Measurements from ENCODE around the gene NOS1AP.
A peak's percentile ranks its signal among the peaks of the same experiment; 100 is the strongest.
"Not testable (repeated sequence)": the region's sequence is repeated elsewhere in the genome, so short reads cannot be mapped to it uniquely, and the experiment has no call there.

Gene NOS1AP

GRCh38 chr1:162060314-162060713 lies 9.2 kb upstream of the NOS1AP start:
- DNase-seq: no peak

DNA sequence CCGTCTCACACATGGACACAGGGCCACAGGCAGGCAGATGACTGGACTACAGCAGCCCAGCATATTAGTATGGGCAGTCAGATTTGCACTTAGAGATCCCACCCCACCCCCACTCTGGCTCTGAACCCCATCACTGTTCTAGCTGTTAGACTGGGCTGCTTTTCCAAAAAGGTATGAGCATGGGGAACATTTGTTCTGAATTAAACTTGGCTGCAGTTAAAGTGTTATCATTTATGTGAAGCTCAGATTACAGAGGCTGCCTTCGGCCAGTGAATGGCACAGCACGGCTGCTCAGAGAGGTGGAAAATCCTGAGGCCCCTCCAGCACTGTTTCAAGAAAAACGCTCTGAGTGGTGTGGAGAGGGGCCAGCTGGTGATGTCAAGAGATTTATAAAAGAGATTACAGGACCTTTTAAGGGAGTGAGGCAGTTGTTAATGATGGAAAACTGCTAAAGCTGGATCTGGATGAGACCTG lies 6.9 kb upstream of the NOS1AP start:
- no peak for DNase-seq

GRCh38 chr1:162065016-162065415 lies 4.5 kb upstream of the NOS1AP start:
- no peak for DNase-seq

GRCh38 chr1:162066836-162067235 lies 2.7 kb upstream of the NOS1AP start:
- DNase-seq: not testable (repeated sequence)

DNA sequence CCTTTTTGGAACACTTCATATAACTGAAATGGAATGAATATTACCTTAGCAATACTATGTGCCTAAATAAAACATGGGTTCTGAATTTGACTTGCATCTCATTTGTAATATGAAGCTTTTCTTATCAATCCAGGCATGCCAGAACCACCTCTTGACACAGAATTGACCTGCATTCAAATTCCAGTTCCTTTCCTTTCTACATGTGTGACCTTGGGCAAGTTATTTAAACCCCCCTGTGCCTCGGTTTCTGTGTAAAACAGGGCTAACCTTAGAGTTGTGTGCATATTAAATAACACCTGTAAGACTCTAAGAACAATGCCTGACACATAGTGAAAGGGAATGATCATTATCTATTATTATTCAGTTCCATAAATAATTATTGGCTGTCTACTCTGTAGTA lies 2.0 kb upstream of the NOS1AP start:
- no peak for DNase-seq

GRCh38 chr1:162068301-162068700 lies 1.2 kb upstream of the NOS1AP start:
- DNase-seq: no peak

DNA sequence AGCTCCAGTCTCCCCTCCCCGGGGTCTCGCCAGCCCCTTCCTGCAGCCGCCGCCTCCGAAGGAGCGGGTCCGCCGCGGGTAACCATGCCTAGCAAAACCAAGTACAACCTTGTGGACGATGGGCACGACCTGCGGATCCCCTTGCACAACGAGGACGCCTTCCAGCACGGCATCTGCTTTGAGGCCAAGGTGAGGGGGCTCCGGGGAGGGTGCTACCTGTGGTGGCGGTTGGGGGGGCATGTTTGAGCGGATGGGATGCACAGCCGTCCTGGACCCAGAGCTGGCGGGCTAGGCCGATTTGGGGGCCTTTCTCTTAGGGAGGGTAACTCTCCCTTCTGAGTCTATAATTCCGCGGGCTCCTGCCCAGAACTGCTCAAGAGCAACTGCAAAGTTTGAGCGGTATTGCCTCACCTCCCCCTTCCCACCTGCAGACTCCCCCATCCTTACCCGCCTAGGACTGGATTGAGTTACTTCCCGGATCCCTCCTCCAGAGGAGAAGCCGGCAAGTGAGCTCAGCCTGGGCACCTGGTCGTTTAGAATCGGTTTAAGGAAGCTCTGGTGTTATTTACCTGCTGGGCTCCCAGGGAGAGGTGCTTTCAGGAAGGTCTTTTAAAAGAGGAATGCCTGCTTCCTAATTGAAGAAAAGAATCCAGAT lies 730 bp downstream of the NOS1AP start:
- peak; percentile 35 for DNase-seq

GRCh38 chr1:162070825-162071224 lies 1.3 kb downstream of the NOS1AP start:
- DNase-seq: no peak

- no peak for DNase-seq
Measured at GRCh38 chr1:162072740-162073139, 3.2 kb downstream of the NOS1AP start.

DNA sequence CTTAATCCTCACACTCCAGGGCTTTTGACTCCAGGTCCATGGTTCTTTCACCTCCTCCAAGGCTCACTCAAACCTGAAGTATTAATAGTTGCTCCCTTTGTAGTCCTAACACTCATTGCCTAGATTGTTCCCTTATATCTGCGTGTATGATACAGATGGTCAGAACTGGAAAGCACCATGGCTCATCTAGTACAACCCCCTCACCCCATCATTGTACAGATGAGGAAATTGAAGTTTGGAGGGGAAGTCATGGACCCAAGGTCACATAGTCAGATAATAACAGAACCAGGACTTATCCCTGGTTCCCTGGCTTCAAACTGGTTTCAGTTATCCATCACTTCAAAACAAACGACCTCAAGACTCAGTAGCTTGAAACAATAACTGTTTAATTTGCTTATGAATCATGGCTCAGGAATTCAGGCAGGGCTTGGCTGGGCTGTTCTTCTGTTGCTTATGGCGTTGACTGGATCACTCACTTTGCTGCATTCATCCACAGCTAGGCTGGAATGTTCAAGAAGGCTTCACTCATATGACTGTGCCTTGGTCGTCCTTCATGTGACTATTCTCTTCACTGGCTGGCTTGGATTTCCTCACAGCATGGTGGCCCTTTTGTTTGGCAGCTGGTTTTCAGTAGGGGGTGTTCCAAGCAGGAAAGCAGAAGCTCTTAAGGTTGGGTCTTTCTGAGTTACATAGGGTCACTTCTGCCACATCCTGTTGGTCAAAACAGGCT lies 5.0 kb downstream of the NOS1AP start:
- no peak for DNase-seq

GRCh38 chr1:162075862-162076261 lies 6.4 kb downstream of the NOS1AP start:
- no peak for DNase-seq

DNA sequence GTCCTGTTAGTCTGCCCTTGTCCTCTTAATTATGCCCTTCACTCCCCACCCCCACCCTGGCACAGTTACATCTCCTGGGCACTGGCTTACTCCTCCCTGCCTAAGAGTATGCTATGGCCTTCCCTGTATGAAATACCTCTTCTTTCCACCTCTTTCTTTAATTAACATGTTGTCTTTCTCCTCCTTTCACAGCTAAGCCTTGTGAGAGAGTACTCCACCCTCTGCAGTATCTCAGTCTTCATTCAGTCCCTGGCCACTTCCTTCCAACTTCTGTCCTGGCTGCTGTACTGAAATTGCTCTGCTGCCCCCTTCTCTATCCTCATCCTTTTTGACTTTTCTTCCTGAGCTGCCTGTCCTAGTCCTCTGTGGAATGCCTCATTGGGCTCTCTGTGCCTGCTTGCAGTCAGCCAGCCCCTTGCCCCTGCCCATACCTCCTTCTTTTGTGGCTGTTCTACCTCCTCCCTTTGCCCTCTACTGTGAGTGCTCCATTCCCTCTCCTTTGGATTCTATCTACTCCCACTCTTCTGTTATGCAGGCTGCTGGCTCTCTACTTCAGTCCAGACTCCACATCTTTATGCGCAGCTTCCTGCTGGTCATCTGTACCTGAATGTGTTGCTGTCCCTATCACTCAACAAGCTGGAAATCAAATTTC lies 8.3 kb downstream of the NOS1AP start:
- no peak for DNase-seq

DNA sequence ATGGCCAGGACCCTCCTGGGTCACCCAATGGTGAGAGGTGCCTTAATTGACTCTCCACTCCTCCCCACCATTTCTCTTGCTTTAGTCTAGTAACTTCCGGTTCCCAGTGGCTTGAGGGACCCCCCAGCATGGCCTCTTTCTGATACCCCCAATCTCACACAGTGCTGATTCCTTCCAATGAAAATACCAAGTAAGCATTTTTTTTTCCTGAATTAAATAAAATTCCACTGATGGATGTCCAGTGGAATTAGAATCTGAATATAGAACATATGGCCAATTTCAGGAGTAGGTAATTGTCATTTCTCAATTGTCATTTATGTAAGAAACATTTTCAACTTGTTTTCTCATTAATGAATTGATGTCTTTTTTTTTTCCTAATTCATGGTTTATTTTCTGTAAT lies 9.5 kb downstream of the NOS1AP start:
- no peak for DNase-seq

- no peak for DNase-seq
Measured at GRCh38 chr1:162080472-162081015, 11.1 kb downstream of the NOS1AP start.

- no peak for DNase-seq
Measured at GRCh38 chr1:162081316-162081715, 11.8 kb downstream of the NOS1AP start.

DNA sequence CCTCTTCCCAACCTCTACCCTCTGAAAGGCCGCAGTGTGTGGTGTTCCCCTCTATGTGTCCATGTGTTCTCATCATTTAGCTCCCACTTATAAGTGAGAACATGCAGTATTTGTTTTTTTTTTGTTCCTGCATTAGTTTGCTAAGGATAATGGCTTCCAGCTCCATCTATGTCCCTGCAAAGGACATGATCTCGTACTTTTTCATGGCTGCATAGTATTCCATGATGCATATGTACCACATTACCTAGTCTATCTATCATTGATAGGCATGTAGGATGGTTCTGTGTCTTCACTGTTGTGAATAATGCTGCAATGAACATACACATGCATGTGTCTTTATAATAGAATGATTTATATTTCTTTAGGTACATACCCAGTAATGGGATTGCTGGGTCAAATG lies 12.6 kb downstream of the NOS1AP start:
- not testable (repeated sequence) for DNase-seq

GRCh38 chr1:162083273-162083672 lies 13.8 kb downstream of the NOS1AP start:
- no peak for DNase-seq

GRCh38 chr1:162085991-162086390 lies 16.5 kb downstream of the NOS1AP start:
- no peak for DNase-seq

- DNase-seq: no peak
Measured at GRCh38 chr1:162087111-162087510, 17.6 kb downstream of the NOS1AP start.

DNA sequence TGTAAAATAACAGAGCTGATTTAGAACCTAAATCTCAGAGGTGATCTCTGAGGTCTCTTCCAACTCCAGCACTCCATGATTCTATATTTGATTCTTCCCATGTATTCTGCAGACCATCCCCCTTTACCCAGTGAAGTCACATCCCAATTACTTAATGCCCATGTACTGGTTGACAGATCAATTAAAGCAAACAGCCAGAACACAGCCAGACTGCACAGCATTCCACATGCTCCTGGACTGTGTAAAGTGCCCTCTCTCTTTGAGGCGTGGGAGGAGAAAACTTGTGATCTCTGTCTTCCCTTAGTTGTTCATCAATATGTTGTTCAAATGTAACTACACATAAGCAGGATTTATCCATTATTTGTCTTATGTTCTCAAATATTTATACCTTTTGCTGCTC lies 18.1 kb downstream of the NOS1AP start:
- no peak for DNase-seq

DNA sequence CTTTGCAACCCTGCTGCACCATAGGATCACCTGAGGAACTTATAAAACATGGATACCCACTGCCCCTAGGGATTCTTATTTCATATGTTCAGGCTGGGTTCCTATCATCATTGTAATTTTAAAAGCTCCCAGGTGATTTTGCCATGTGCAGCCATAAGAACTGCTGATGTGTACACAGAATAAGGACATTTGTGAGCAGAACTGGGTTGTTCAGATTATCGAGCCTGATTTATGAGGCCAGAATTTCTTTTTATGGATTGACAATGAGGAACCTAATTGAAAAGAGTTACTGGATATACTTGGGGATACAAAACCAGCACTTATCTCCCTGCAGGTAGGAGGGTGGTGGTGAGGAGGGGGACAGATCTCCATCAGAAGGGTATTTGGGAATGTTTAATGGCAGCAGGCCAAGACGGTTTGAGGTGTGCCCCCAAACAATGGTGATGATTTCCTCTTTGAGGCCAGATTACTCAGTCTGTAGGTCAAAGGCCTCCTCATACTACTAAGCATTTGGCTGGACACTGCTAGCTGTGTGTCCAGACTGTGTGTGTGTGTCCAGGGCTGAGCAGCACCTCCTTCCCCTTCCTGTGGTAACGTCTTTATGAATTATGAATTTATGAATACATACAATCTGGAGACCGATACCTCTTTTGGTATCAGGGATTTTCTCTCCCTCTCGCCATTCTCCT lies 18.9 kb downstream of the NOS1AP start:
- DNase-seq: no peak

DNA sequence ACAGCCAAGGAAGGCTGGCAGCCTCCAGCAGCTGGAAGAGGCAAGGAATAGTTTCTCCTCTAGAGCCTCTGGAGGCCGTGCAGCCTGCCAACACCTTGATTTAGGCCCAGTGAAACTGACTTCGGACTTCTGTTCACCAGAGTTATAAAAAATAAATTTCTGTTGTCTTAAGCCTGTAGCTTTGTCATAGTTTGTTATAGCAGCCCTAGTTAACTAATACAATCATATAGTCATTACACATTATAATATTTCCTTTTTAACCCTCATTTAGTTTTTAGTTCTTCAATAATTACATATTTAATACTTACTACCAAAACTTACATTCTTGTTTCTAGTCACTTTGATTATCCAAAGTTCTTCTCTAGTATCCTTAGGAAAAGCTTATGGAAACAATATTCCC lies 20.3 kb downstream of the NOS1AP start:
- DNase-seq: no peak

GRCh38 chr1:162090378-162090777 lies 20.9 kb downstream of the NOS1AP start:
- no peak for DNase-seq

Measured in NCI-H510A (cell line).